Vagina (tissue), 2 donors: Measurements from ENCODE around the gene ANKEF1.

Experiments used
- CTCF ChIP-seq, 3 experiments: fragments of 450-650 bp in 2 of 3; fragments of 200-600 bp in 1 of 3; sonication (generic) in 1 of 3; IDR thresholded peaks; one replicate each; pipeline ENCODE4 v1.5.1; 2017 to 2019; ENCODE audit warnings: antibody characterized with exemption in 3 of 3, mild to moderate bottlenecking in 2 of 3, moderate library complexity in 2 of 3
- POLR2A ChIP-seq, 2 donors: fragments of 450-650 bp; IDR thresholded peaks; one replicate each; pipeline ENCODE4 v1.6.1; 2017; ENCODE audit warnings: antibody characterized with exemption in 2 of 2, mild to moderate bottlenecking in 2 of 2, moderate library complexity in 2 of 2
- POLR2AphosphoS5 ChIP-seq, 2 donors: sonication (generic); formaldehyde crosslinking; IDR thresholded peaks; one replicate each; pipeline ENCODE4 v1.9.0; 2017; ENCODE audit warnings: antibody characterized with exemption in 2 of 2, mild to moderate bottlenecking in 2 of 2, low read depth in 1 of 2; ENCODE audit not compliant: insufficient read depth in 1 of 2

- TF ChIP-seq CTCF (IDR thresholded peaks at IDR 0.05) (no peak), POLR2A (IDR thresholded peaks at IDR 0.05) (no peak), POLR2AphosphoS5 (IDR thresholded peaks at IDR 0.05; ENCODE audit: insufficient read depth in 1 of 2, low read depth in 1 of 2) (no peak)
Measured at GRCh38 chr20:9995510-9996272, 39.1 kb upstream of the ANKEF1 start.
